ENCODE data around the gene TIMM8B.

Gene TIMM8B

DNA sequence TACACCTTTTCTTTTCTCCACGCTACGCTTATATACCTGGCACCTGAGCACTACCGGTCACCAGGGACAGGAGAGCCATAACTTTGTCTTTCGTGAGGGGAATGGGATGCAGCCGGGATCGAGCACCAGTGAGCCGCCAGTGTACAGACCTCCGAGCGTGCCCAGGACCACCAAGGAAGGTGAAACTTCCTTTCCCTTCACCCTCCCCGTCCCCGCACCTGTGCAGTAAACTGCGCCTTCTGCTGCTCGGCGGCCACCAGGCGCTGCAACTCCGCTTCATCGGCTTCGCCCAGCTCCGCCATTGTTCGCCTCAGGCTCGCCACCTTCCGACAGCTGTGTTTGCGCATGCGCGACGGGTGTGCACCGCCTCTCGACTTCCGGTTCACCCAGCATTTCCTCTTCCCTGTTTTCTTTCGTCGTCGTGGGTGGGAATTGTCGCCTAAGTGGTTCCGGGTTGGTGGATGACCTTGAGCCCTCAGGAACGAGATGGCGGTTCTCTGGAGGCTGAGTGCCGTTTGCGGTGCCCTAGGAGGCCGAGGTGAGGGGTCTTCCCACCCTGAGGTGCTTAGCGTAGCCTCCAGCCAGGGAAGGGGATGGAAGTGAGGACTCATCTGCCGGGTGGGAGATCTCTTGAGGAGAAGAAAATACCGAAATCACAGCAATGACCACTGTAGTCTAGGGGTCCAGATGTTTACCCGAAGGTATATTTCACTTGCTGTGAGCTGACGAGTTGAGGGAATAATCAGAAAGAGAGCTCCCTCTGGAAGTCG, at the start of gene TIMM8B, which contains the start of gene SDHD (continued):
- TF ChIP-seq YY2 (tag by site-specific recombination; IDR thresholded peaks at IDR 0.05) (peak; percentile 91), ZFHX2 (tag by site-specific recombination; conservative IDR thresholded peaks at IDR 0.05) (peak; percentile 67), GLIS2 (tag by site-specific recombination; IDR thresholded peaks at IDR 0.05) (peak; percentile 69; the same call in 1 of the 2 replicates), ZNF366 (tag by site-specific recombination; conservative IDR thresholded peaks at IDR 0.05) (peak; percentile 72), ZNF394 (tag by site-specific recombination; IDR thresholded peaks at IDR 0.05; ENCODE audit: borderline replicate concordance) (peak; percentile 21; the same call in 1 of the 2 replicates), REPIN1 (tag by site-specific recombination; IDR thresholded peaks at IDR 0.05; ENCODE audit: low read depth) (0 out of 2 replicates have a peak, but pooled peaks have one; percentile 14), ZBTB17 (tag by site-specific recombination; IDR thresholded peaks at IDR 0.05) (0 out of 2 replicates have a peak, but pooled peaks have one; percentile 38), ZBTB20 (tag by site-specific recombination; IDR thresholded peaks at IDR 0.05) (peak; percentile 78), HOXA7 (CRISPR knock-in tag; IDR thresholded peaks at IDR 0.05; ENCODE audit: borderline replicate concordance) (no peak), ZBTB21 (tag by site-specific recombination; IDR thresholded peaks at IDR 0.05) (peak; percentile 47; the same call in 1 of the 2 replicates), BCL11A (tag by site-specific recombination; IDR thresholded peaks at IDR 0.05; ENCODE audit: low read depth) (no peak), ZEB2 (tag by site-specific recombination; IDR thresholded peaks at IDR 0.05) (no peak), ZNF501 (tag by site-specific recombination; IDR thresholded peaks at IDR 0.05) (peak; percentile 58; the same call in 1 of the 2 replicates), GLIS1 (tag by site-specific recombination; IDR thresholded peaks at IDR 0.05) (peak; percentile 94), ZNF549 (tag by site-specific recombination; IDR thresholded peaks at IDR 0.05) (no peak), ZNF175 (tag by site-specific recombination; IDR thresholded peaks at IDR 0.05) (no peak), ZNF624 (tag by site-specific recombination; IDR thresholded peaks at IDR 0.05) (no peak), ZNF791 (tag by site-specific recombination; IDR thresholded peaks at IDR 0.05) (no peak), ZNF76 (tag by site-specific recombination; IDR thresholded peaks at IDR 0.05; ENCODE audit: borderline replicate concordance, low read depth) (peak; percentile 78), EGR2 (tag by site-specific recombination; IDR thresholded peaks at IDR 0.05; ENCODE audit: low read depth) (peak; percentile 65), ZNF600 (tag by site-specific recombination; IDR thresholded peaks at IDR 0.05) (peak; percentile 22; the same call in 1 of the 2 replicates), ZNF670 (tag by site-specific recombination; IDR thresholded peaks at IDR 0.05; ENCODE audit: low read depth) (no peak)
- TF ChIP-seq, protein P1, sequence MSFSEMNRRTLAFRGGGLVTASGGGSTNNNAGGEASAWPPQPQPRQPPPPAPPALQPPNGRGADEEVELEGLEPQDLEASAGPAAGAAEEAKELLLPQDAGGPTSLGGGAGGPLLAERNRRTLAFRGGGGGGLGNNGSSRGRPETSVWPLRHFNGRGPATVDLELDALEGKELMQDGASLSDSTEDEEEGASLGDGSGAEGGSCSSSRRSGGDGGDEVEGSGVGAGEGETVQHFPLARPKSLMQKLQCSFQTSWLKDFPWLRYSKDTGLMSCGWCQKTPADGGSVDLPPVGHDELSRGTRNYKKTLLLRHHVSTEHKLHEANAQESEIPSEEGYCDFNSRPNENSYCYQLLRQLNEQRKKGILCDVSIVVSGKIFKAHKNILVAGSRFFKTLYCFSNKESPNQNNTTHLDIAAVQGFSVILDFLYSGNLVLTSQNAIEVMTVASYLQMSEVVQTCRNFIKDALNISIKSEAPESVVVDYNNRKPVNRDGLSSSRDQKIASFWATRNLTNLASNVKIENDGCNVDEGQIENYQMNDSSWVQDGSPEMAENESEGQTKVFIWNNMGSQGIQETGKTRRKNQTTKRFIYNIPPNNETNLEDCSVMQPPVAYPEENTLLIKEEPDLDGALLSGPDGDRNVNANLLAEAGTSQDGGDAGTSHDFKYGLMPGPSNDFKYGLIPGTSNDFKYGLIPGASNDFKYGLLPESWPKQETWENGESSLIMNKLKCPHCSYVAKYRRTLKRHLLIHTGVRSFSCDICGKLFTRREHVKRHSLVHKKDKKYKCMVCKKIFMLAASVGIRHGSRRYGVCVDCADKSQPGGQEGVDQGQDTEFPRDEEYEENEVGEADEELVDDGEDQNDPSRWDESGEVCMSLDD (tag by site-specific recombination; IDR thresholded peaks at IDR 0.05): no peak
- TF ChIP-seq, protein P2, sequence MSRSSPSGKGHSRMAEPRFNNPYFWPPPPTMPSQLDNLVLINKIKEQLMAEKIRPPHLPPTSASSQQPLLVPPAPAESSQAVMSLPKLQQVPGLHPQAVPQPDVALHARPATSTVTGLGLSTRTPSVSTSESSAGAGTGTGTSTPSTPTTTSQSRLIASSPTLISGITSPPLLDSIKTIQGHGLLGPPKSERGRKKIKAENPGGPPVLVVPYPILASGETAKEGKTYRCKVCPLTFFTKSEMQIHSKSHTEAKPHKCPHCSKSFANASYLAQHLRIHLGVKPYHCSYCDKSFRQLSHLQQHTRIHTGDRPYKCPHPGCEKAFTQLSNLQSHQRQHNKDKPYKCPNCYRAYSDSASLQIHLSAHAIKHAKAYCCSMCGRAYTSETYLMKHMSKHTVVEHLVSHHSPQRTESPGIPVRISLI (tag by site-specific recombination; IDR thresholded peaks at IDR 0.05): no peak
- TF ChIP-seq, protein P3, sequence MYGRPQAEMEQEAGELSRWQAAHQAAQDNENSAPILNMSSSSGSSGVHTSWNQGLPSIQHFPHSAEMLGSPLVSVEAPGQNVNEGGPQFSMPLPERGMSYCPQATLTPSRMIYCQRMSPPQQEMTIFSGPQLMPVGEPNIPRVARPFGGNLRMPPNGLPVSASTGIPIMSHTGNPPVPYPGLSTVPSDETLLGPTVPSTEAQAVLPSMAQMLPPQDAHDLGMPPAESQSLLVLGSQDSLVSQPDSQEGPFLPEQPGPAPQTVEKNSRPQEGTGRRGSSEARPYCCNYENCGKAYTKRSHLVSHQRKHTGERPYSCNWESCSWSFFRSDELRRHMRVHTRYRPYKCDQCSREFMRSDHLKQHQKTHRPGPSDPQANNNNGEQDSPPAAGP (tag by site-specific recombination; IDR thresholded peaks at IDR 0.05): 0 out of 2 replicates have a peak, but pooled peaks have one; percentile 54
- TF ChIP-seq, protein P4, sequence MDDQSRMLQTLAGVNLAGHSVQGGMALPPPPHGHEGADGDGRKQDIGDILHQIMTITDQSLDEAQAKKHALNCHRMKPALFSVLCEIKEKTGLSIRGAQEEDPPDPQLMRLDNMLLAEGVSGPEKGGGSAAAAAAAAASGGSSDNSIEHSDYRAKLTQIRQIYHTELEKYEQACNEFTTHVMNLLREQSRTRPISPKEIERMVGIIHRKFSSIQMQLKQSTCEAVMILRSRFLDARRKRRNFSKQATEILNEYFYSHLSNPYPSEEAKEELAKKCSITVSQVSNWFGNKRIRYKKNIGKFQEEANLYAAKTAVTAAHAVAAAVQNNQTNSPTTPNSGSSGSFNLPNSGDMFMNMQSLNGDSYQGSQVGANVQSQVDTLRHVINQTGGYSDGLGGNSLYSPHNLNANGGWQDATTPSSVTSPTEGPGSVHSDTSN (CRISPR knock-in tag; IDR thresholded peaks at IDR 0.05): no peak
- TF ChIP-seq, protein P5, sequence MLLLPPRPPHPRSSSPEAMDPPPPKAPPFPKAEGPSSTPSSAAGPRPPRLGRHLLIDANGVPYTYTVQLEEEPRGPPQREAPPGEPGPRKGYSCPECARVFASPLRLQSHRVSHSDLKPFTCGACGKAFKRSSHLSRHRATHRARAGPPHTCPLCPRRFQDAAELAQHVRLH (tag by site-specific recombination; IDR thresholded peaks at IDR 0.05): peak; percentile 78
- TF ChIP-seq, protein P6, sequence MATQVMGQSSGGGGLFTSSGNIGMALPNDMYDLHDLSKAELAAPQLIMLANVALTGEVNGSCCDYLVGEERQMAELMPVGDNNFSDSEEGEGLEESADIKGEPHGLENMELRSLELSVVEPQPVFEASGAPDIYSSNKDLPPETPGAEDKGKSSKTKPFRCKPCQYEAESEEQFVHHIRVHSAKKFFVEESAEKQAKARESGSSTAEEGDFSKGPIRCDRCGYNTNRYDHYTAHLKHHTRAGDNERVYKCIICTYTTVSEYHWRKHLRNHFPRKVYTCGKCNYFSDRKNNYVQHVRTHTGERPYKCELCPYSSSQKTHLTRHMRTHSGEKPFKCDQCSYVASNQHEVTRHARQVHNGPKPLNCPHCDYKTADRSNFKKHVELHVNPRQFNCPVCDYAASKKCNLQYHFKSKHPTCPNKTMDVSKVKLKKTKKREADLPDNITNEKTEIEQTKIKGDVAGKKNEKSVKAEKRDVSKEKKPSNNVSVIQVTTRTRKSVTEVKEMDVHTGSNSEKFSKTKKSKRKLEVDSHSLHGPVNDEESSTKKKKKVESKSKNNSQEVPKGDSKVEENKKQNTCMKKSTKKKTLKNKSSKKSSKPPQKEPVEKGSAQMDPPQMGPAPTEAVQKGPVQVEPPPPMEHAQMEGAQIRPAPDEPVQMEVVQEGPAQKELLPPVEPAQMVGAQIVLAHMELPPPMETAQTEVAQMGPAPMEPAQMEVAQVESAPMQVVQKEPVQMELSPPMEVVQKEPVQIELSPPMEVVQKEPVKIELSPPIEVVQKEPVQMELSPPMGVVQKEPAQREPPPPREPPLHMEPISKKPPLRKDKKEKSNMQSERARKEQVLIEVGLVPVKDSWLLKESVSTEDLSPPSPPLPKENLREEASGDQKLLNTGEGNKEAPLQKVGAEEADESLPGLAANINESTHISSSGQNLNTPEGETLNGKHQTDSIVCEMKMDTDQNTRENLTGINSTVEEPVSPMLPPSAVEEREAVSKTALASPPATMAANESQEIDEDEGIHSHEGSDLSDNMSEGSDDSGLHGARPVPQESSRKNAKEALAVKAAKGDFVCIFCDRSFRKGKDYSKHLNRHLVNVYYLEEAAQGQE (tag by site-specific recombination; IDR thresholded peaks at IDR 0.05): no peak

Data from HEK293 (cell line).